Liver (tissue), 2 donors: ENCODE measurements around the gene SDHA.

Experiments
- CTCF ChIP-seq: fragments of 150-350 bp; IDR thresholded peaks from 2 replicates; pipeline ENCODE4 v1.5.1; 2017; ENCODE audit warnings: improper control_type of control experiment, low read depth, low read length; ENCODE audit not compliant: missing input control
- FOXA1 ChIP-seq: IDR thresholded peaks from 2 replicates; pipeline ENCODE4 v1.6.1; 2016; ENCODE audit warnings: antibody characterized with exemption
- donor health status: healthy.

- no peak for TF ChIP-seq CTCF
- no peak for TF ChIP-seq FOXA1
These were observed 48.9 kb upstream of the SDHA start for GRCh38 chr5:169071-169727.
